HL-60/S4 treated with phorbol 12-myristate 13-acetate at 8.2 ng/mL for 4 days and 3 days (cell line): ENCODE measurements around the gene RAX2.

Source experiments
- in situ Hi-C: fragments of 300-500 bp; cut with MboI; formaldehyde crosslinking; loops from 2 replicates; pipeline ENCODE4 v1.15.0; 2022; ENCODE audit warnings: low sequenced_read_pairs

Gene RAX2

DNA sequence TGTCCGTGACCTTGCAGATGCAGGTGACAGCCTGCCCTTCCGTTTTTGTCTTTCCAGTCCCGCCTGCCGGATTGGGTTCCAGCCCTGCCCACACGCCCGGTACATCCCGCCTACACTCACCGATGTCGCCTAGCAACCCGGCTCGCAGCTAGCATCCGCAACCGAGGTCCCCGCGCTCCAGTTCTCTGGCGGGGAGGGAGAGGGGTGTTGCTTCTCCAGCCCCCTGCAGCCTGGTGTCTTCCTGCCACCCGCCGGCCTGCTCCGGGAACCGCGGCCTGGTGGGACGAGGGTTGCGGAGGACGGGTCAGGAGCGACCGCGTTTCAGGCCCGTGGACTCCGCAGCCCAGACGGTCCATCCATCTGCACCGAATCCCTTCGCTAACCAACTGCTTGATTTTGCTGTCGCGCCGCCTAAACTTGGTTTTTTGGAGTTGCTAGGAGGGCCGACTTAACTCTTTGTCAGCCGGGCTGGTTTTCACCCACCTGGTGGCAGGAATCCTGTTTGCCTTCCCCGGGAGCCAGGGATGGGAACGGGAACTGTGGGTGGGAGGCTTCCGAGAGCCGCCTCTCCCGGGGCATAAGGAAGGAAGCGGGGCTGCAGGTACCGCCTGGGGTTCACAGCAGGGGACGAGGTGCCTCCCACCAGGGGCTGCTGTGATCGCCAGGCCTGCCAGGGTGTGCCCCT is 29.5 kb upstream of the RAX2 start:
- in situ Hi-C loops = no loop called here

DNA sequence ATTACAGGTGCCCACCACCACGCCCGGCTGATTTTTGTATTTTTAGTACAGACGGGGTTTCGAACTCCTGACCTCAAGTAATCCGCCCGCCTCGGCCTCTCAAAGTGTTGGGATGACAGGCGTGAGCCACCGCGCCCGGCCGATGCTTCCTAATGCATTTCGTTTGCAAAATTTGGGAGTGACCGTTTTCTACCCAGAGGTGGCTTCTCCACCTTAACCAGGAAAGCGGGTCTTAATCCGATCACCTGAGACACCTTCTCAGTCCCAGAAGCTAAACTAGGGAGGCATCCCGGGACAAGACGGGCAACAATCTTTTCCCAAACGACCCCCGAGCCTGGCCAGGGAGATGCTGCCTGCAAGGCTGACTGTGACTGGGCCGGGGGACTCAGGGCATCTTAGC is 29.0 kb upstream of the RAX2 start:
- in situ Hi-C loops = no loop called here

DNA sequence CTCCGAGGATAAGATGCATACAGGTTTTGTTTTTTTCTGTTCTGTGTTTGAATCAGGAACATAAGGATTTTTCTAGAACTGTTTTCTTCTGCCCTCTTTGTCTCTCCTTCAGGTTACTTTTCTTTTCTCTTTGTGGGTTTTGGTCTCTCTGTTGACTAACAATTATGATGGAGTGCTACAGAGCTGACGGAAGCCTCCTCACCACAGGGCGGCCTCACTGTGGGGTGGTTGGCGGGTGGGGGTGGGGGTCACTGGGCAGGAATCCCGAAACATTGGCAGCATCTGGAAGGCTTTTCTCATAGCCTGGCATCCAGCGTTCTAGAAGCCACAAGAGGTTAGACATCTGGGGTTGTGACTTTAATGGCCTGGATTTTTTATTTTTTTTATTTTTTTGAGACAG is 26.1 kb upstream of the RAX2 start:
- in situ Hi-C loops = no loop called here

DNA sequence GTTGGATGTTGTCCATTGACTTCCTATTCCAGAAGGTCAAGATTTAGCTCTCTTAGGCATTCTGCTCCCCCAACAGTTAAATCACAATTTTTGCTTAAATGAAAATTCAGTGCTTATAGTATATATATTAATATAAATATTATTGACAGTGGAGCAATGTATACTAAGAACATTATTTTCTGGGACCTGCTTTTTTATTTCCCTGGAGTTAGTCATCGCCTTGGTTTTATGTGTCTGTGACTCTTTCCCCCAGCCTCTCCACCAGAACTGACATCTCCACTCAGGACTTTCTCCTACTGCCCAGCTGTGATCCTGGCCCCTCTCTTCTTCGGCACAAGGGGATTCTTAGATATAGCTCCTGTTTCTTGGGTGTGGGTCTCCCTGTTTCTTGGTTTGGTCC is 24.3 kb upstream of the RAX2 start:
- in situ Hi-C loops = no loop called here

DNA sequence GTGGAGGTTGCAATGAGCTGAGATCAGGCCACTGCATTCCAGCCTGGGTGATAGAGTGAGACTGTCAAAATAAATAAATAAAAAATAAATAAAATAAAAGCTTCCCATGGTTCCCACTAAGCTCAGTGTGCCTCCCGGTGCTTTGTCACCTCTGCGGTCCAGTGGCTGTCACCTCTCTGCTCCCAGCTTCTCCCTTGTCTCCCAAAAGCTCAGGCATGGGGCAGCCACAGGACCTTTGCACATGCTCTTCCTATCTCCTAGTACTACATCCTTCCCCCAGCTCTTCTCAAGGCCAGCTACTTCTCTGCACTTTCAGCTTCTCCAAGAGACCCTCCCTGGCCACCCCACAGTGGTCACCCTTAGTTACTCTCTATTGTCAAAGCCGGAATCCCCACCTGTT is 21.8 kb upstream of the RAX2 start:
- in situ Hi-C loops = no loop called here

DNA sequence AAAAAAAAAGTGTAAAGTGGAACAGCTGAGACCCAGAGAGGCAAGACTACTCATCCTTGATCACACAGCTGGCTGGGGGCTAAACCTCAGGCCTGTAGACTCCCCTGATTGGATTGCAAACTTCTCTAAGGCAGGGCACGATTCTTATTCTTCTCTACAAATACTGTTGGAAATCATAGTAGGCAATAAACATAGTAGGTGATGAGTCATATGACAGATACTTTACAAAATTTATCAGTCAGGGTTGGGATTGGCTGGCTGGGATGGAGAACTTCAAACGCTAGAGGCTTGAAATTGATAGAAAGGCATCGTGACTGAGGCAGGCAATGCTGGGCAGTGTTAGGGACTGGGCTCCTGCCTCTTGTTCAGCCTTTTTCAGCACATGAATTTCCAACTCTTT is 20.1 kb upstream of the RAX2 start:
- in situ Hi-C loops = no loop called here

DNA sequence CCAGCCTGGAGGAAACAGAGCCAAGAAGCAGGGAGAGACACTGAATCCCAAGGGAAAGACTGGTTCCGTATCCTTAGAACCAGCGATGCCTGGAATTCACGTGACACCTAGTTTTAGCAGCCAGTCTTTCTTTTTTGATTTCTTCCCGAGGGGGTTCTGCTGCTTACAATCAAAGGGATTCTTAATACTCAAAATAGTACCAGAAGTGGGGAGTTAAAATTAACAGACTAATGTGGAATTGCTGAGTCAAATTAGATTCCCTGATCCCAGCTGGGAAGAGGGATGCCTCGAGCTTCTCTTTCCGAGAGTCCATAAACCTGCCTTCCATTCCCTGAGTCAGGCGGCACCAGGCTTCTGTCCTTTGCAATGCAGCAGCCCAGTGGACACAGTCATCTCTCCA is 18.9 kb upstream of the RAX2 start:
- in situ Hi-C loops = no loop called here

DNA sequence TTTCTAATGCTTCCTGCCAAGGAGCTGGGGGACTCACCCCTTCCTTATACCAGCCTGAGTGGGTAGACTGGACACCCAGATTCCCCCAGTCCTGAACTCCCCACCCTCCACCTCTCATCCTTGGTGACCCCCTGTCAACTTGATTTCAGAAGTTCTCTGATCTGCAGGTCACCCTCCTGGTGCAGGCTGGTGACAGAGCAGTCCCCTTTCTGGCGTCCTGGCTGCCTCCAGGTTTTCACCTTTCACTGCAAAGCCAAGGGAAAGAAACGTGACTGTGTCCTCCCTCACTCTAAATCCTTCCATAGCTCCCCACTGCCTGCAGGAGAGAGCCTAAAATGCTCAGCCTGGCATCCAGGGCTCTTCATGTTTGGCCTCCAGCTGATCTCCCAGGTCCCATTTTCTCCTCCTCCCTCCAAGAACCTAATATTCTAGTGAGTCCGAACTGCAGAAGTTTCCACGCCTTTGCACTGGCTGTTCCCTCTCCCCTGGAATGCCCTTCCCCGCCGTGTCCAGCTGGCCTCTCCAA is 18.2 kb upstream of the RAX2 start:
- in situ Hi-C loops = no loop called here

DNA sequence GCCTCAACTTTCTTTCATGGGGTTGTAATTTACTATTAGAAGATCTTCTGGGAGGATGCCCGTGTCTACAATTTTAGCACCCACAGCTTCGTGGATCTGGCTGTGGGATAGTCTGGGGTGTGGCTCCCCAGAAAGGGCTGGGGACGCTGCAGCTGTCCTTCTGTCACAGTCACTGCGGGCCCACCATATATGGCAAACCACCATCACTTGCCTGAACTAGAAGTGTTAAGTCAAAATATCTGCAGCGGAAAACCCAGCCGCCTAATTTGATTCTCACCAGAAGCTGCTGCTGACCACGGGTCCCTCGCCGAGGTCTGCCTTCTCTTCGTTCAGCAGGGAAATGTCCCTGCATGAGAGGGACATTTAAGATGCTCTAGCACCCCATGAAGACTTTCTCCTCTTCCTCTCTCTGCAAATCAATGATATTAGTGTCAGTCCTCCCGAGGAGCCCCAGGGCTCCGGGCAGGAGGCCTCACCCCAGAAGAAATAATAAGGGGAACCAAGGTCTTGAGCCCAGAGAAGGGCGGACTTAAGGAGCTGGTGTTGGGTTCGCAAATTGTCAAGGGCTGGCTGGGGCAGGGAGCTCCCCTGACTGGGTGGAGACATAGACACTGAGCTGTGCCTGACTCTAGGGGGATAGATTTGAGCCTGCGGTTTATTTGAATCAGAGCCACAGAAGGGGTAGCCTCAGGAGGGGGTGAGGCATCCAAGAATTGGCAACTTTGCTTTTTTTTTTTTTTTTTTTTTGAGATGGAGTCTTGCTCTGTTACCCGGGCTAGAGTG is 17.2 kb upstream of the RAX2 start:
- in situ Hi-C loops = no loop called here

DNA sequence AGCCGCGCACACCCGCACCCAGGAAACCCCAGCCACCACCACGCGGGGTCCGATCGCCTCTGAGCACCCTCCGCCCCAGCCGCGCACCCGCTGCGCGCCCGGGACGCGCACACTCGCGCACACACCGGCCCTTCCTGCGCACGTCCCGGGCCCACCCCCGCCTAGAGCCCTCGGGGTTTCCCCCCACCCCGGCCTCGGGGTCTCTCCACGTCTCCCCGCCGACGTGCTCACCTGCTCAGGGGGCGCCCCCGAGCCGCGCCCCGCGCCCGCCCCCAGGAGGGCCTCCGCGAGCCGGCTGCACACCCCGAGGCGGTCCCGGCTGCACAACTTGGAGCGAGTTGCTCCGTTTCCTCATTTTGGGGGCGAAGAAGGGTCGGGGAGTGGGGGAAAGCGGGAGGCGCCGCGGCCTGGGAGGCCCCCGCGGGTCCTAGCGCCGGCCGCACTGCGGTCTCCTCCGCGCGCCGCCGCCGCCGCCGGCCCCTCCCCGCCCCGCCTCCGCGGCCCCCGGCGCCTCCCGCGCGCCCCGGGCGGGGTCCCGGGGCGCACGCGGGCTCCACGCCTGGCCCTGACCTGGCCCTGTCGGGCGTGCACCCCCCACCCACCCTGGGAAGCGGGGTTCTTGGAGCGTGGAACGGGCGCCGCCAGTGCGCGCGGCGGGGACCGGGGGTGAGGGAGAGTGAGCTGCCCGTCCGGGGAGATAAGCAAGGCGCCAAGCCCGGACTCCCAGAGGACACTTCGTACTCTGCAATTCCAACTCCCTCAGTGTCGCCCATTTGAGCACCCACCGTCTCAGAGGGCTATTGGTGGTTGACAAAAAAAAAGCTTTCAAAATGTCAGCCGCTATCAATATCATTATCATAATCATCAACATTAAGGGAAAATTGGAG is 14.2 kb upstream of the RAX2 start, which contains the start of gene MATK:
MATK (minus strand) TSS at position 444 of the 887 bp plus-strand sequence. CDS start 1,246 bp downstream, outside the sequence.
- in situ Hi-C loops = no loop called here

DNA sequence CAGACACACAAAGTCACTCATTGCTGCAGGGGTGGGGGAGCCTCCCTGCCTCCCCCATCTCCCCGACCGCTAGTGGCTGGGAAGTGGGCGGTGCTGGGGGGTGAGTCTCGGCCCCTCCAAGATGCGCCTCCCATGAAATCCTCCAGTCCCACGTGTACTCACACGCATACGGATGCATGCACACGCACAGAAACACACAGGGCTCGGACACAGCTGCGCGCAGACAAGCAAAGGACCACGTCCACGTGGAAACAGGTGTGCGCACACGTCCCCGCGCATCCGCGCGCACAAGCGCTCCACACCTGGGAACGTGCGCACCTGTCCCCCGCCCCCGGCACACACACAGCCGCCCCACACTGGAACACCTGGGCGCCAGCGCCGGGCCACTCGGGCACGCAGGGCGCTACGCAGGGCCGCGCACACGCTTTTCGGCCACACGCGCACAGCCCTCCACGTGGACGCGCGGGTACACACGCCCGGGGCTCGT is 13.5 kb upstream of the RAX2 start:
- in situ Hi-C loops = no loop called here

DNA sequence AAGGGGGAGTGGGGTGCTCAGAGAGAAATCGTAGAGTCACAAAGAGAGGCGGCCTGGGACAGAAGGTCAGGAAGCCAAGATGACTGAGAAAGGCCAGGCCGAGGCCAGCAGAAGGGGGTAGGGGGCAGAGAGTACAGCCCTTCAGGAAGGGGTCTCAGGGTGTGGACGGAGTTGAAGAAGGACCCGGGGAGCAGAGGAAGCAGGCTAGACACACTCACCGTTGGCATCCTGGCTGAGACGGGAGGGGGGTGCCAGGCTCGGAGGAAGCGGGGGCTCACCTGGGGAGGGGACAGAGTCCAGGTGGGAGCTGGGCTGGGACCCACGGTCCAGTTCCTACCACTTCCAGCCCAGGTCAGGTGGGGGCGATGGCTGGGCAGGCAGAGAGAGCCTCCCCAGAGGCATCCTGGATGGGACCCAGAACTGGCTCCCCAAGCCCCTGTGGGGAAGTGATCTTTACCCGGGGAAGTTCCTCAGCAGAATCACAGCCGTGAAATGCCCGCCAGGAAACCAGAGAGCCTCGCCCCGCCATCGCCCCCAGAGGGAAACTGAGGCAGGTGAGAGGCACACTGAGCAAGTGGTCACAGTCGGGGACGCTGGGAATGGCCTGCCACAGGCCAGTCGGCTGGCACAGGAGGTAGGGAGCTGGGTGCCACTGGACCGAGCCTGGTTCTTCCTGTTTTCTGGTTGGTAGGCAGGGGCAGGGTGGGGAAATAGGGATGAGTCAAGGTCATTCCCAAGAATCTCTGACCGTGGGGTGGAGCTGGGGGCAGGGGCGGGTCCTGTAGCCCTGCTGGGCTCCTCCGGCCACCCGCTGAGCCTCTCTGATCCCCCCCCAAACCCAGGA is 12.8 kb upstream of the RAX2 start:
- in situ Hi-C loops = no loop called here

DNA sequence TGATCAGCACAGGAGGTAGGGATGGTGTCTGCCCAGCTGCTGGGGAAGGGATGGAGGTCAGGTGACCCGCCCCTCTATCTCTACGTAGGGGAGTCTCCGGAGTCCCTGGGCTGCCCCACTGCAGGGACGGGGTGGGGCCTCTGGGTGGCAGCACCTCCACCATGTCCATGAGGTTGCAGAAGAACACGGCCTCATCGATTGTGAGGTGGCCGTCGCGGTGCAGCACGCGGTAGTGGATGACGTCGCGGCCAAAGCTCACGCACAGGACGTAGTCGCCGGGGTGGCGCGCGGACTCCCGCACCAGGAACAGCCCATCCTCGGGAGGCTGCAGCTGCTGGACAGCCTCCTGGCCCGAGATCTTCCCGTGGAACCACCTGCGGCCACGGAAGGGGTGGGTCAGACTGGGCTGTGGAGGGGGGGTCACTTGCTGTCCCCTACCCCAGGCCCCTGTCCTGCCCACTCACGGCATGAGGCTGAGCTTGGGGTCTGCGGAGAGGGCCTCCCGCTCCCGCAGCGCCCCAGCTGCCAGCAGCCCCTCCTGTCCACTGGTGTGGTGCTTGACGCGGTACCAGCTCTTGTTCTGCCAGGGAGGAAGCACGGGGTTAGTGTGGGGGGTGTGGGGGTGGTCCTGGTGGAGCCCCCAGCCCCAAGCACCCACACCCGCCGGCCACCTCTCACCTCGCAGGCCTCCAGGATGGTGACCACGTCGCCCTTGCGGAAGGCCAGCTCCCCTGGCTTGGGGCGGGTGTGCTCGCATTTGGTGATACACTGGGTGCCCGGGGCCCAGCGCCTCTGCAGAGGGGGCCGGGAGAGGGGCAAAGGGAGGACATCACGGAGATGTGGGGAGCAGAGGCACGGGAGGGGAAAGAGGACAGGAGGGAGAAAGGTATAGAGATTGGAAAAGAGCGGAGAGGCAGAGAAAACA is 11.9 kb upstream of the RAX2 start:
- in situ Hi-C loops = no loop called here

DNA sequence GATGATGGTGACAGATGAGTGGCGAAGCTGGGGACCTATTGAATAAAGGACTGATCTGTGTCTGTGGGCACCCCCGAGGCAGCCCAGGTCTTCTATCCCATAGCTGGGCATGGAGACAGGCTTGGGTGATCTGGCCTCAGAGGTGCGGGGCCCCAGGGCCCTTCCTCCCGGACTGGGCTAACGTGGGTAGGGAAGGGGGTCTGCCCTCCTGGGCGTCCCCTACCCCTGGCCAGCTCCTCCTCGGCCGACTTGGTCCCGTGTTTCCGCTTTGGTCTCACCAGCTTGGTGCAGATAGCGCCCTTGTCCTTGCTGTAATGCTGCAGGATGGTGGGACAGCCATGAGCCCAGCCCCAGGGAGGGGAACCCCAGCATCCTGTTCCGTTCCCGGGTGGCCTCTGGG is 10.9 kb upstream of the RAX2 start:
- in situ Hi-C loops = no loop called here

DNA sequence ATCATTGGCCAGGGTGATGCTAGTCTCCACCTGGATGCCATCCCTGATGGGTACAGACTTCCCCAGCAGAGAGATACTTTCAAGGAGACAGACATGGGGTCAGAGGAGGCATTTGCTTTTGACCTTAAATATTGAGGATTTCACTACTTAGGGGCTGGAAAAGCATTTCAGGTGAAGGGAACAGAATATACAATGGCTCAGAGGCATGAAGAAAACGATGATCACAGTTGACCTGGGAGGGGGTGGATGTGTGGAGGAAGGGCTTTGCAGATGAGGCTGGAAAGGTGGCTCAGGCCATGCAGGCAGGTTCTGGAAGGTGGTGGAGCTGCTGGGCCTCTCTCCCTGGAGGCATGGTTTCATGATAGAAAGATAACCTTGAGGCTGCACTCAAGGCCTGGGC is 10.3 kb upstream of the RAX2 start:
- in situ Hi-C loops = no loop called here

DNA sequence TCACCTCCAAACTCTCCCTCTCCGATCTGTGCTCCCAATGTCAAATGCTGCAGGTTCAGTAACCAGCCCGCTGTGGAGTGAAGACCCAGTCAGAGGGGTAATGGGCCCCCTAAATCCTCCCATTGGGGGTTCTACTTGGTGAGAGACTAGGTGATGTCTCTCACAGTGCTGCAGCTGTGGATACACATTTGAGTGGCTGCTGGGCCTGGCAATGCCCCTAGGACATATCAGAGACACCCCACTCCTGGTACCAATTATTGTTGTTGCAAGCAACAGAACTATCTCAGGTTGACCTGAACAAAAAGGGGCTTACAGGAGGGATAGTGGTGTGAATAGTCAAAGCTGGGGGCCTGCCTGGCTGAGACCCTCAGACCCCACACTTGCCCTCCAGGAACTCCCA is 9.6 kb upstream of the RAX2 start:
- in situ Hi-C loops = no loop called here

DNA sequence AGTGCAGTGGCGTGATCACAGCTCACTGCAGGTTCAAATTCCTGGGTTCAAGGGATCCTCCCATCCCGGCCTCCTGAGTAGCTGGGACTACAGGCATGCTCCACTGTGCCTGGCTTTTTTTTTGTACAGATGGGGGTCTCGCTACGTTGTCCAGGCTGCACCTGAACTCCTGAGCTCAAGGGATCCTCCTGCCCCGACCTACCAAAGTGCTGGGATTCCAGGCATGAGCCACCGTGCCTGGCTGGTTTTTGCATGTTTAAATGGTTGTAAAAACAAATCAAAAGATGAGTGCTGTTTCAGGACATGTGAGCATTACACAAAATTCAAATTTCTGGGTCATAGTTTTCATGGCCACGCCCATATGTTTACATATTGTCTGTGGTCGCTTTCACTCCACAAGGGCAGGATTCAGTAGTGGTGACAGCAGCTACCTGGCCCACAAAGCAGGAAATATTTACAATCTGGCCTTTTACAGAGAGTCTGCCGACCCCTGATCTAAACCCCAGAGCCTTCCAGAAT is 8.8 kb upstream of the RAX2 start:
- in situ Hi-C loops = no loop called here

DNA sequence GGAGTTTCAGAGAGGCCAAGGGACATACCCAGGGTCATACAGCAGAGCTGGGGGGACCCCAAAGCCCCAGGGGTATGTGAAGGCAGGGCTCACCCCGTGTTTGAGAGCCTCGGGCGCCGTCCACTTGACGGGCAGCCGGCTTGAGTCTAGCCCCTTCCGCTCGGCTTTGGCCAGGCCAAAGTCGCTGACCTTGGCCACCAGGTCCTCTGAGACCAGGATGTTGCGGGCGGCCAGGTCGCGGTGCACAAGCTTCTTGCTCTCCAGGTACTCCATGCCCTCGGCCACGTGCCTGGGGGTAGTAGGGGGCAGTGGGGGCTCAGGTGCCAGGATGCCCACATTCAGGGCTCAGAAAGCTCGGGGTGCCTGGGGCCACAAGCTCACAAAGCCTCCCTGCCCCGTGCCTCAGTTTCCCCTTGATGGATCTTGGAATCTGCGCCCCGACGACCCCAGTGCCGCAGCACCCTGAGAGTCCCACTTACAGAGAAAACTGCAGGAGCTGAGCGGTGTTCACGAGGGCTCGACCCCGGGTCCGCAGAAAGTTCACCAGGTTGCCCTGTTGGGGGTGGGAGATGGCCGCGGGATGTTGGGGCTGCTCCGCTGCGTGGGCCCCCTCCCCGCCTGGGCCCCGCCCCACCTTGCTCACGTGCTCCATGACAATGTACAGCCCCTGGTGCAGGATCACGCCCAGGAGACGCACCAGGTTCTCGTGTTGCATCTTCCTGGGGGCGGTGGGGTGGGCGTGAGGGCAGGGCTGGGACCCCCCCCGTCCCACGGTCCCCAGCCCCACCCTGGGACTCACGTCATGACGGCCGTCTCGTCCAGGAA is 7.1 kb upstream of the RAX2 start:
- in situ Hi-C loops = no loop called here
